ENCODE results near the gene ZNF326.
A peak's percentile ranks its signal among the peaks of the same experiment; 100 is the strongest.

Gene ZNF326

DNA sequence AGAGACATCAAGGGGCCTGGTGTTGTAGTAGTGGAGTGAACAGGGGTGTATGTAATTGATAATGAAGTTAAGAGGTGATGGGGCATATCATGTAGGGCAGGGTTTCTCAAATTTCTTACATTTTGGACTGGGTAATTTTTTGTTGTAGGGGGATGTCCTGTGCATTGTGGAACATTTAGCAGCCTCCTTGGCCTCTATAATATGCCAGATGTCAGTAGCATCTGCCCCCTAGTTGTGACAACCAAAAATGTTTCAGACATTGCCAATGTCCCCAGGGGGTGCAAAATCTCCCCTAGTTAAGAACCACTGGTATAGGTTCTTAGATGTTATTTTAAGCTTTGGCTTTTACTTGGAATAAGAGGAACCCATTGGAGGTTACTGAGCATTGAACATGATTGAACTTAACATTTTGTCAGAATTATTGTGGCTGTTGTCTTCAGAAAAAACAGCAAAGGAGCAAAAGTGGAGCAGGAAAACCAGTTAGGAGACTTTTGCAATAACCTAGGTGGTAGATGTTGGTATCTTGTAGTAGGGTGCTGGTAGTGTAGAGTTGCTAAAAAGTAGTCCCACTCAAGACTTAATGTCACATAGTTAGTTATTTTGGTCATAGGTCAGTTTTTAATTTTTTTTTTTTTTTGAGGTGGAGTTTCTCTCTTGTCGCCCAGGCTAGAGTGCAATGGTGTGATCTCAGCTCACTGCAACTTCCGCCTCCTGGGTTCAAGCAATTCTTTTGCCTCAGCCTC lies 6.2 kb downstream of the ZNF326 start:
- TF ChIP-seq, protein P1, sequence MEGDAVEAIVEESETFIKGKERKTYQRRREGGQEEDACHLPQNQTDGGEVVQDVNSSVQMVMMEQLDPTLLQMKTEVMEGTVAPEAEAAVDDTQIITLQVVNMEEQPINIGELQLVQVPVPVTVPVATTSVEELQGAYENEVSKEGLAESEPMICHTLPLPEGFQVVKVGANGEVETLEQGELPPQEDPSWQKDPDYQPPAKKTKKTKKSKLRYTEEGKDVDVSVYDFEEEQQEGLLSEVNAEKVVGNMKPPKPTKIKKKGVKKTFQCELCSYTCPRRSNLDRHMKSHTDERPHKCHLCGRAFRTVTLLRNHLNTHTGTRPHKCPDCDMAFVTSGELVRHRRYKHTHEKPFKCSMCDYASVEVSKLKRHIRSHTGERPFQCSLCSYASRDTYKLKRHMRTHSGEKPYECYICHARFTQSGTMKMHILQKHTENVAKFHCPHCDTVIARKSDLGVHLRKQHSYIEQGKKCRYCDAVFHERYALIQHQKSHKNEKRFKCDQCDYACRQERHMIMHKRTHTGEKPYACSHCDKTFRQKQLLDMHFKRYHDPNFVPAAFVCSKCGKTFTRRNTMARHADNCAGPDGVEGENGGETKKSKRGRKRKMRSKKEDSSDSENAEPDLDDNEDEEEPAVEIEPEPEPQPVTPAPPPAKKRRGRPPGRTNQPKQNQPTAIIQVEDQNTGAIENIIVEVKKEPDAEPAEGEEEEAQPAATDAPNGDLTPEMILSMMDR (IDR thresholded peaks at IDR 0.05; ENCODE audit: control extremely low read depth, extremely low read depth, low read depth, missing control alignments), result peak; percentile 7
- POLR2A ChIA-PET, result no interaction called here
- no peak for DNase-seq (ENCODE audit: extremely low spot score)
- CTCF ChIA-PET, result interaction anchor here (0.6 to 1.6 kb wide), 5 partner anchors 12 to 183 kb away, joined by 3 to 6 read pairs (median 3); no protein-coding TSS in a partner anchor

DNA sequence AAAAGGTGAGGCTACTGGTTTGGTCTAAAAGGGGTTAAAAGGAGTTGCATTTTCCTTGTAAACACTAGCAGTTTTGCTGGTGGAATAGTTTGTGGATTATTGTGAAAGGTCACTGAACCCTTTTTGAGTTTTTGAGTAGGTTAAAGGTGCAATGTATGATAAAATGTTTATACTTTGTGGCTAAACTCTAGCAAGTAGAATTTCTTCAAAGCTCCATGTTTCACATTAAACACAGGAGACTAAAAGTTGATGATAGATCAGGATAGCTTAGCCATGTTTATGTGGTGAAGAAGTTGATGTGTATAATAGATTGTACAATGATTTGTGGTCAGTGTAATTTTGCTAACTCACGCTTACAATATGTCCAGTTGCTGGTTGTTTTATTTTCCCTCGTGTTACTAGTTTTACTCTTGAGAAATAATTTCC lies 13.1 kb downstream of the ZNF326 start:
- DNase-seq (ENCODE audit: extremely low spot score), result no peak

DNA sequence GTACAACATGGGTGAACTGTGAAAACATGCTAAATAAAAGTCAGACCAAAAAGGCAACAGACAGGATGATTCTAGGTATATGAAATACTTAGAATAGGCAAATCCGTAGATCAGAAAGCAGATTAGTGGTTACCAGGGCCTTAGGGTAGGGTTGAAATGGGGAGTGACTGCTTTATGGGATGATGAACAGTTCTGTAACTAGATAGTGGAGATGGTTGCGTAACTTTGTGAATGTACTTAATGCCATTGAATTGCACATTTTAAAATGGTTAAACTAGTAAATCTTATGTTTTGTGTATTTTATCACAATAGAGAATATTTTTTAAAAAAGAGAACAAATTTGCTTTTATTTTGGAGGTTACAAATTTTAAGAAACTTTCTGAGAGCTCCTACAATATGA lies 17.4 kb downstream of the ZNF326 start:
- ChIA-PET CTCF (no interaction called here), POLR2A (no interaction called here)
- TF ChIP-seq, protein P1 (IDR thresholded peaks at IDR 0.05; ENCODE audit: control extremely low read depth, extremely low read depth, low read depth, missing control alignments), result no peak
- no peak for DNase-seq (ENCODE audit: extremely low spot score)

More for the DNA sequence above, 13.1 kb downstream of the ZNF326 start:
- ChIA-PET CTCF (no interaction called here), POLR2A (no interaction called here)
- TF ChIP-seq, protein P1 (IDR thresholded peaks at IDR 0.05; ENCODE audit: control extremely low read depth, extremely low read depth, low read depth, missing control alignments), result no peak

DNA sequence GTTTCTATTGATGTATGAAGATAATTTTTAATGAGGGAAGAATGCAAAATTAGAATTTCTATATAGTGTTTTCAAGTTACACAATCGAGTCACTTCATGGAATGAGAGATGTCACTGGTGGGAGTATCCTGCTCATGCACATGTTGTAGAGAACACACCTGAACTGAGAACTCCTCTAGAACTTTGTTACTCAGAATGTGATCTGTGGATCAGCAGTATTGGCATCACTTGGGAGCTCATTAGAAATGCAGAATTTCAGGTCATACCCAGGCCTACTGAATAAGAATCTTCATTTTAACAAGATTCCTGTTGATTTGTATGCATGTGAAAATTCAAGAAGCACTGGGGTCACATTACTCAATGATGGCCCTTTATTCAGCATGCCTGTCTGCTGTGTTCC lies 28.8 kb downstream of the ZNF326 start:
- ChIA-PET POLR2A (no interaction called here), CTCF (interaction anchor here (1.3 to 2.5 kb wide), 4 partner anchors 9 to 22 kb away, joined by 3 to 10 read pairs (median 4); no protein-coding TSS in a partner anchor)
- TF ChIP-seq, protein P1 (IDR thresholded peaks at IDR 0.05; ENCODE audit: control extremely low read depth, extremely low read depth, low read depth, missing control alignments), result no peak
- DNase-seq (ENCODE audit: extremely low spot score), result no peak

DNA sequence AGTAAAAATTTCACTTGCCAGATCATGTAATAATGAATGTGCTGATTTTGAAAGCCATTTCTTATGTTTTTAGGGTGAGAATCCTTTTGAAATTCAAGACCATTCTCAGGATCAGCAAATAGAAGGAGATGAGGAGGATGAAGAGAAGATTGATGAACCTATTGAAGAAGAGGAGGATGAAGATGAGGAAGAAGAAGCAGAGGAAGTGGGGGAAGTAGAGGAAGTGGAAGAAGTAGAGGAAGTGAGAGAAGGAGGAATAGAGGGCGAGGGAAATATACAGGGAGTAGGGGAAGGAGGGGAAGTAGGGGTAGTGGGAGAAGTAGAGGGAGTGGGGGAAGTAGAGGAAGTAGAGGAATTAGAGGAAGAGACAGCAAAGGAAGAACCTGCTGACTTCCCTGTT lies 32.4 kb downstream of the ZNF326 start:
- POLR2A ChIA-PET, result no interaction called here
- TF ChIP-seq, protein P1 (IDR thresholded peaks at IDR 0.05; ENCODE audit: control extremely low read depth, extremely low read depth, low read depth, missing control alignments), result no peak
- CTCF ChIA-PET, result interaction anchor here (0.8 to 1.6 kb wide), 3 partner anchors 10 to 19 kb away, joined by 3 to 4 read pairs (median 3); no protein-coding TSS in a partner anchor

DNA sequence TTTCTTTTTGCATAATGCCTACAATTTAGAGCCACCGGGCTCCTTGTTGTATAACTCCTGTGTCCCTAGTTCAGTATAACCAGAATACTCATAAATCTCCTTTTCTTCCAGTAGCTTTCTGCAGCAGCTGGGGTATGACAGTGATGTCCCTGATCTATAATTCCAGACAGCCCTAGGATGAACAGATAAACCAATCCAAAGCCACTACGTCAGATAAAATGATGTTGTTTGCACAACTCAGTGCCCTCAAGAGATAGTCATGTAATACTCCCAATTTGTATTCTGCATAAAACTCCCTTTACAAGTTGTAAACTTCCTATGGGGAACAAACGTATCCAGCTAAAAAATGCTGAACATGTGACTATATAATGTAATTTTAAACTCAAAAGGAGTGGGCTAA lies 44.7 kb downstream of the ZNF326 start:
- ChIA-PET POLR2A (no interaction called here), CTCF (no interaction called here)
- DNase-seq (ENCODE audit: extremely low spot score), result no peak
- TF ChIP-seq, protein P1 (IDR thresholded peaks at IDR 0.05; ENCODE audit: control extremely low read depth, extremely low read depth, low read depth, missing control alignments), result no peak

More for the DNA sequence above, 32.4 kb downstream of the ZNF326 start:
- DNase-seq (ENCODE audit: extremely low spot score), result no peak

Measured in GM10248 (cell line).